Left ventricle myocardium superior (tissue), 1 donor: Measurements from ENCODE around the gene SMG6. TPM values are rescaled to one million over a fixed set of nuclear protein-coding genes. Genes with fewer than 3 reads are reported as not detected.

Source experiments
- ATAC-seq: fragments of 200-7000 bp; cut with Tn5 transposase; one replicate; pipeline ENCODE4 v1.9.1; 2020; ENCODE audit warnings: mild to moderate bottlenecking, moderate library complexity
- DNase-seq: peaks from one replicate; pipeline ENCODE4 v3.0.0-alpha.2; 2020
- intact Hi-C: fragments of 100-400 bp; cut with micrococcal nuclease; formaldehyde crosslinking; loops from one replicate; pipeline ENCODE4 v1.11.0; 2022
- total RNA-seq: library from RNA; stranded (reverse); fragmentation: NEBNext Ultra II Directional; extraction: Animal tissue kit (Norgen Biotek cat#: 25700); gene quantifications from one replicate; pipeline ENCODE4 v1.2.1, GENCODE V29; 2021
- donor health status: DM: no; HTN: yes; CAD: no; lungs with severe emphysema.

SMG6 gene
- total RNA-seq, 1 donor from 2014 or later = 18.2 TPM

- DNase-seq (peak; percentile 59), ATAC-seq (peak; percentile 57)
- intact Hi-C loops = no loop called here
Observed at GRCh38 chr17:2190014-2190413, 113.6 kb downstream of the SMG6 start.

GRCh38 chr17:2188971-2189630, 114.5 kb downstream of the SMG6 start:
- intact Hi-C loops = no loop called here
- peak; percentile 71 for ATAC-seq
- DNase-seq = peak; percentile 42

- DNase-seq (no peak), ATAC-seq (no peak)
- intact Hi-C loops = no loop called here
Observed at GRCh38 chr17:2187758-2188157, 115.8 kb downstream of the SMG6 start.

- intact Hi-C loops = no loop called here
- DNase-seq (no peak), ATAC-seq (no peak)
Observed at GRCh38 chr17:2186937-2187336, 116.6 kb downstream of the SMG6 start.

GRCh38 chr17:2184993-2185931, 118.3 kb downstream of the SMG6 start:
- ATAC-seq = no peak
- intact Hi-C loops = no loop called here
- no peak for DNase-seq

- ATAC-seq = no peak
- no peak for DNase-seq
- intact Hi-C loops = no loop called here
Observed at GRCh38 chr17:2183346-2183745, 120.2 kb downstream of the SMG6 start.

GRCh38 chr17:2181897-2182448, 121.6 kb downstream of the SMG6 start:
- no peak for ATAC-seq
- no peak for DNase-seq
- intact Hi-C loops = no loop called here

- DNase-seq (peak; percentile 85), ATAC-seq (peak; percentile 61)
- intact Hi-C loops = no loop called here
Observed at GRCh38 chr17:2181206-2181896, 122.2 kb downstream of the SMG6 start.

GRCh38 chr17:2180768-2181167, 122.8 kb downstream of the SMG6 start:
- DNase-seq (no peak), ATAC-seq (no peak)
- intact Hi-C loops = no loop called here

- intact Hi-C loops = no loop called here
- ATAC-seq = peak; percentile 64
- peak; percentile 73 for DNase-seq
Observed at GRCh38 chr17:2179615-2180295, 123.8 kb downstream of the SMG6 start.

- peak; percentile 28 for ATAC-seq
- DNase-seq = peak; percentile 69
- intact Hi-C loops = no loop called here
Observed at GRCh38 chr17:2178798-2179501, 124.6 kb downstream of the SMG6 start.

- intact Hi-C loops = no loop called here
- DNase-seq (no peak), ATAC-seq (no peak)
Observed at GRCh38 chr17:2177235-2177811, 126.3 kb downstream of the SMG6 start.

GRCh38 chr17:2176499-2177169, 127.0 kb downstream of the SMG6 start:
- peak; percentile 10 for ATAC-seq
- DNase-seq = peak; percentile 62
- intact Hi-C loops = no loop called here

- no peak for DNase-seq
Observed at GRCh38 chr17:2175294-2175628, 128.3 kb downstream of the SMG6 start.

GRCh38 chr17:2174468-2175293, 128.9 kb downstream of the SMG6 start:
- DNase-seq = peak; percentile 84
- peak; percentile 41 for ATAC-seq
- intact Hi-C loops = no loop called here

More at GRCh38 chr17:2175294-2175628, 128.3 kb downstream of the SMG6 start:
- no peak for ATAC-seq
- intact Hi-C loops = no loop called here

- intact Hi-C loops = no loop called here
- no peak for DNase-seq
- no peak for ATAC-seq
Observed at GRCh38 chr17:2174014-2174413, 129.6 kb downstream of the SMG6 start.

- intact Hi-C loops = no loop called here
- ATAC-seq (peak; percentile 64), DNase-seq (peak; percentile 50)
Observed at GRCh38 chr17:2172999-2173398, 130.6 kb downstream of the SMG6 start.
